ENCODE measurements around the gene IFITM1.

The IFITM1 gene

GRCh38 chr11:363948-364761 lies 50.3 kb downstream of the IFITM1 start:
- no peaks in the 10 kb centered on the region for H3K36me3 ChIP-seq (ENCODE audit: insufficient read depth, low read length)
- H3K27ac ChIP-seq (ENCODE audit: low read depth, low read length): no peak overlapping the region
- no peak overlapping the region for H3K4me3 ChIP-seq (ENCODE audit: low read depth, low read length)
- H3K79me2 ChIP-seq (ENCODE audit: control insufficient read depth, insufficient read depth, low read length, unreplicated experiment): no peaks in the 10 kb centered on the region
- H3K27me3 ChIP-seq (ENCODE audit: insufficient read depth, low read length): peaks cover 27% of the 10 kb centered on the region
- H3K4me1 ChIP-seq (ENCODE audit: control insufficient read depth, insufficient read depth, low read length, unreplicated experiment): no peaks in the 10 kb centered on the region
- no peak overlapping the region for H2AFZ ChIP-seq (ENCODE audit: low read length, unreplicated experiment)

Data from ACC112 (cell line).